HL-60 (cell line): ENCODE measurements around the gene ANXA10.

Experiments
- DNase-seq, 2 experiments: peaks; one replicate each; pipeline ENCODE4 v3.0.0-alpha.2; 2010 to 2020; ENCODE audit warnings: low read depth in 1 of 2, low spot score in 1 of 2
- H3K27ac ChIP-seq: fragments of 250-450 bp; sonication (Bioruptor Pico); replicated peaks from 2 replicates; pipeline ENCODE4 v1.5.1; 2020; ENCODE audit warnings: mild to moderate bottlenecking, moderate library complexity
- H3K27me3 ChIP-seq: fragments of 250-450 bp; sonication (Bioruptor Pico); 2 replicates; pipeline ENCODE4 v1.5.1; 2021; ENCODE audit warnings: mild to moderate bottlenecking, moderate library complexity; ENCODE audit not compliant: insufficient read depth, poor library complexity, severe bottlenecking
- H3K4me3 ChIP-seq: replicated peaks from 2 replicates; pipeline ENCODE4 v1.5.1; 2011; ENCODE audit warnings: mild to moderate bottlenecking, control low read depth, low read length; ENCODE audit not compliant: insufficient read depth
- GABPA ChIP-seq: IDR thresholded peaks from 2 replicates; pipeline ENCODE4 v1.6.1; 2012; ENCODE audit warnings: low read depth
- POLR2AphosphoS5 ChIP-seq: IDR thresholded peaks from 2 replicates; pipeline ENCODE4 v1.6.1; 2012; ENCODE audit warnings: low read depth
- SPI1 ChIP-seq: IDR thresholded peaks from 2 replicates; pipeline ENCODE4 v1.6.1; 2012; ENCODE audit warnings: low read depth, mild to moderate bottlenecking, borderline replicate concordance
- TF ChIP-seq, protein P1 (sequence below): IDR thresholded peaks from one replicate; pipeline ENCODE4 v1.5.1; 2011; ENCODE audit warnings: low read length, control low read depth, inconsistent platforms; ENCODE audit not compliant: insufficient read depth
- TF ChIP-seq, protein P2 (sequence below): IDR thresholded peaks from 2 replicates; pipeline ENCODE4 v1.6.1; 2012; ENCODE audit warnings: low read depth; ENCODE audit not compliant: insufficient replicate concordance

The ANXA10 gene

DNA sequence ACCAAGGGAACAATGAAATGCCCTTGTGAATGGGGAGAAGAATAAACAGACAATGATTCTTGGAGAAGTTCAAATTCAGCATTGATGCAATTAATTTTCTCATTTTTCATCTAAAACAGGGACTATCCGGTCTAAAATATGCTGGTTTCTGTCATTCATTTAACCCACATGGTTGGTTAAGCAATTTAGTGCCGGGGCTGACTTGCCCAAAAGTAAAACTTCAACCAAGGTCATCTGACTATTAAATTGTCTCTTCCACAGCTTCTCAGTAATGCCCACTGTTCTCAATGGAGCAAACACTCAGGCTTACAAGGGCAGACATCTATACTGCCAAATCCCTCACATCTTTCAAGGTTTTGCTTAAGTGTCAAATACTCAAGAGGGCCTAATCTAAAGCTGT lies 51.3 kb downstream of the ANXA10 start:
- no peak for DNase-seq
- TF ChIP-seq, protein P1, sequence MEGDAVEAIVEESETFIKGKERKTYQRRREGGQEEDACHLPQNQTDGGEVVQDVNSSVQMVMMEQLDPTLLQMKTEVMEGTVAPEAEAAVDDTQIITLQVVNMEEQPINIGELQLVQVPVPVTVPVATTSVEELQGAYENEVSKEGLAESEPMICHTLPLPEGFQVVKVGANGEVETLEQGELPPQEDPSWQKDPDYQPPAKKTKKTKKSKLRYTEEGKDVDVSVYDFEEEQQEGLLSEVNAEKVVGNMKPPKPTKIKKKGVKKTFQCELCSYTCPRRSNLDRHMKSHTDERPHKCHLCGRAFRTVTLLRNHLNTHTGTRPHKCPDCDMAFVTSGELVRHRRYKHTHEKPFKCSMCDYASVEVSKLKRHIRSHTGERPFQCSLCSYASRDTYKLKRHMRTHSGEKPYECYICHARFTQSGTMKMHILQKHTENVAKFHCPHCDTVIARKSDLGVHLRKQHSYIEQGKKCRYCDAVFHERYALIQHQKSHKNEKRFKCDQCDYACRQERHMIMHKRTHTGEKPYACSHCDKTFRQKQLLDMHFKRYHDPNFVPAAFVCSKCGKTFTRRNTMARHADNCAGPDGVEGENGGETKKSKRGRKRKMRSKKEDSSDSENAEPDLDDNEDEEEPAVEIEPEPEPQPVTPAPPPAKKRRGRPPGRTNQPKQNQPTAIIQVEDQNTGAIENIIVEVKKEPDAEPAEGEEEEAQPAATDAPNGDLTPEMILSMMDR, result no peak
- TF ChIP-seq SPI1 (no peak), GABPA (no peak), POLR2AphosphoS5 (no peak)
- TF ChIP-seq, protein P2, sequence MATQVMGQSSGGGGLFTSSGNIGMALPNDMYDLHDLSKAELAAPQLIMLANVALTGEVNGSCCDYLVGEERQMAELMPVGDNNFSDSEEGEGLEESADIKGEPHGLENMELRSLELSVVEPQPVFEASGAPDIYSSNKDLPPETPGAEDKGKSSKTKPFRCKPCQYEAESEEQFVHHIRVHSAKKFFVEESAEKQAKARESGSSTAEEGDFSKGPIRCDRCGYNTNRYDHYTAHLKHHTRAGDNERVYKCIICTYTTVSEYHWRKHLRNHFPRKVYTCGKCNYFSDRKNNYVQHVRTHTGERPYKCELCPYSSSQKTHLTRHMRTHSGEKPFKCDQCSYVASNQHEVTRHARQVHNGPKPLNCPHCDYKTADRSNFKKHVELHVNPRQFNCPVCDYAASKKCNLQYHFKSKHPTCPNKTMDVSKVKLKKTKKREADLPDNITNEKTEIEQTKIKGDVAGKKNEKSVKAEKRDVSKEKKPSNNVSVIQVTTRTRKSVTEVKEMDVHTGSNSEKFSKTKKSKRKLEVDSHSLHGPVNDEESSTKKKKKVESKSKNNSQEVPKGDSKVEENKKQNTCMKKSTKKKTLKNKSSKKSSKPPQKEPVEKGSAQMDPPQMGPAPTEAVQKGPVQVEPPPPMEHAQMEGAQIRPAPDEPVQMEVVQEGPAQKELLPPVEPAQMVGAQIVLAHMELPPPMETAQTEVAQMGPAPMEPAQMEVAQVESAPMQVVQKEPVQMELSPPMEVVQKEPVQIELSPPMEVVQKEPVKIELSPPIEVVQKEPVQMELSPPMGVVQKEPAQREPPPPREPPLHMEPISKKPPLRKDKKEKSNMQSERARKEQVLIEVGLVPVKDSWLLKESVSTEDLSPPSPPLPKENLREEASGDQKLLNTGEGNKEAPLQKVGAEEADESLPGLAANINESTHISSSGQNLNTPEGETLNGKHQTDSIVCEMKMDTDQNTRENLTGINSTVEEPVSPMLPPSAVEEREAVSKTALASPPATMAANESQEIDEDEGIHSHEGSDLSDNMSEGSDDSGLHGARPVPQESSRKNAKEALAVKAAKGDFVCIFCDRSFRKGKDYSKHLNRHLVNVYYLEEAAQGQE, result no peak
- H3K4me3 ChIP-seq, result no peak overlapping the region
- H3K27ac ChIP-seq, result no peak overlapping the region
- no peaks in the 10 kb centered on the region for H3K27me3 ChIP-seq

GRCh38 chr4:168150420-168151050 lies 58.2 kb downstream of the ANXA10 start:
- DNase-seq, result no peak
- Histone ChIP-seq H3K4me3 (no peak overlapping the region), H3K27me3 (no peaks in the 10 kb centered on the region), H3K27ac (no peak overlapping the region)
- TF ChIP-seq, protein P2, result no peak
- TF ChIP-seq GABPA (no peak), POLR2AphosphoS5 (no peak), SPI1 (no peak)
- TF ChIP-seq, protein P1, result no peak

DNA sequence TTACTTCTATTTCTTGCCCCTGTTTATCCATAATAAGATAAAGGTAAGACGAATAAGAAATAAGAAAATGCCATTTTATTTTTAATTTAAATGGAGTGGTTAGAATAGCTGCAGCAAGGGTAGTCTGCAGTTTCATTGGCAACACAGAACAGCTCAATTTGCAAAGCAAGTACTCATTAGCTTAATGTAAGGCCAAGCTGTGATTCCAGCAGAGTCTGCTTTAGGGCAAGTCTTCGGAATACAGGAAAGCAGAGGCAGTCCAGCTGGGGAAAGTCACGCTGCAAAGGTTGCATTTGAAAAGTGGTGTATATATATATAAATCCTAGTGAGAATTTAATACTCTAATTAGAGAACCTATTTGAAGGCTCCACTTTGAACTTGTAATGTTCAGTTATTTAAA lies 59.0 kb downstream of the ANXA10 start:
- Histone ChIP-seq H3K27me3 (no peaks in the 10 kb centered on the region), H3K4me3 (no peak overlapping the region), H3K27ac (no peak overlapping the region)
- DNase-seq, result no peak
- TF ChIP-seq GABPA (no peak), POLR2AphosphoS5 (no peak), SPI1 (no peak)
- TF ChIP-seq, protein P2, result no peak
- TF ChIP-seq, protein P1, result no peak
